Mesendoderm (in vitro differentiated cells): ENCODE data around the gene SECTM1.
A peak's percentile ranks its signal among the peaks of the same experiment; 100 is the strongest.

Experiments
- DNase-seq: peaks from one replicate; pipeline ENCODE4 v3.0.0; 2013
- H2AK5ac ChIP-seq: 2 replicates; pipeline ENCODE4 v1.6.1; 2013; ENCODE audit warnings: low read length, inconsistent platforms
- H2BK120ac ChIP-seq: 2 replicates; pipeline ENCODE4 v1.6.1; 2013; ENCODE audit warnings: low read depth, mild to moderate bottlenecking, low read length, moderate library complexity, mixed read lengths
- H2BK15ac ChIP-seq: replicated peaks from 2 replicates; pipeline ENCODE4 v1.6.1; 2013; ENCODE audit warnings: low read depth, mild to moderate bottlenecking, moderate library complexity
- H2BK5ac ChIP-seq: 2 replicates; pipeline ENCODE4 v1.6.1; 2013; ENCODE audit warnings: low read length, inconsistent platforms
- H3K18ac ChIP-seq: 2 replicates; pipeline ENCODE4 v1.6.1; 2013; ENCODE audit warnings: mild to moderate bottlenecking, low read length, mixed read lengths
- H3K23ac ChIP-seq: one replicate; pipeline ENCODE4 v1.6.1; 2013; ENCODE audit warnings: low read length
- H3K27ac ChIP-seq: 2 replicates; pipeline ENCODE4 v1.5.1; 2013; ENCODE audit warnings: low read depth, mild to moderate bottlenecking, inconsistent platforms, low read length, moderate library complexity
- H3K27me3 ChIP-seq: 2 replicates; pipeline ENCODE4 v1.6.1; 2013; ENCODE audit warnings: low read length, control low read depth, mild to moderate bottlenecking, inconsistent platforms; ENCODE audit not compliant: insufficient read depth, poor library complexity
- H3K36me3 ChIP-seq: 2 replicates; pipeline ENCODE4 v1.6.1; 2013; ENCODE audit warnings: low read length, inconsistent platforms; ENCODE audit not compliant: control insufficient read depth, insufficient read depth
- H3K4ac ChIP-seq: one replicate; pipeline ENCODE4 v1.6.1; 2013; ENCODE audit warnings: low read depth, mild to moderate bottlenecking, low read length, moderate library complexity
- H3K4me1 ChIP-seq: 2 replicates; pipeline ENCODE4 v1.6.1; 2013; ENCODE audit warnings: low read depth, low read length, inconsistent platforms; ENCODE audit not compliant: control insufficient read depth
- H3K4me2 ChIP-seq: 2 replicates; pipeline ENCODE4 v1.6.1; 2013; ENCODE audit warnings: low read length
- H3K4me3 ChIP-seq: 2 replicates; pipeline ENCODE4 v1.5.1; 2013; ENCODE audit warnings: mild to moderate bottlenecking, low read length
- H3K56ac ChIP-seq: one replicate; pipeline ENCODE4 v1.6.1; 2013; ENCODE audit warnings: low read length
- H3K79me1 ChIP-seq: 2 replicates; pipeline ENCODE4 v1.6.1; 2013; ENCODE audit warnings: low read length, inconsistent platforms
- H3K79me2 ChIP-seq: 2 replicates; pipeline ENCODE4 v1.6.1; 2013; ENCODE audit warnings: mild to moderate bottlenecking, low read length; ENCODE audit not compliant: control insufficient read depth, insufficient read depth
- H3K9ac ChIP-seq: 2 replicates; pipeline ENCODE4 v1.6.1; 2013; ENCODE audit warnings: low read length, inconsistent platforms
- H4K5ac ChIP-seq: one replicate; pipeline ENCODE4 v1.6.1; 2013; ENCODE audit warnings: low read length
- H4K8ac ChIP-seq: one replicate; pipeline ENCODE4 v1.6.1; 2013; ENCODE audit warnings: low read depth, mild to moderate bottlenecking, control low read depth, low read length, moderate library complexity
- WGBS: extraction: QIAGEN DNeasy Blood & Tissue Kit; methylation state at CpG from one replicate; pipeline ENCODE4 v1.1.7; 2013; ENCODE audit warnings: low lambda C conversion rate, missing lambda C conversion rate; ENCODE audit not compliant: insufficient coverage; ENCODE audit errors: extremely low coverage; 5-methylcytosine and 5-hydroxymethylcytosine counted together

Gene SECTM1

GRCh38 chr17:82302991-82303943, 30.3 kb downstream of the SECTM1 start:
- H2BK5ac ChIP-seq = no peak overlapping the region
- no peaks in the 10 kb centered on the region for H3K36me3 ChIP-seq
- H3K27me3 ChIP-seq = no peaks in the 10 kb centered on the region
- H3K9ac ChIP-seq = no peak overlapping the region
- no peaks in the 10 kb centered on the region for H3K79me2 ChIP-seq
- H2AK5ac ChIP-seq = no peak overlapping the region
- no peak overlapping the region for H4K8ac ChIP-seq
- no peak overlapping the region for H3K4me3 ChIP-seq
- no CpG with 5 or more reads among the region's 35 CpGs for WGBS
- no peak overlapping the region for H3K4ac ChIP-seq
- H3K56ac ChIP-seq = no peak overlapping the region
- no peaks in the 10 kb centered on the region for H3K4me1 ChIP-seq
- no peaks in the 10 kb centered on the region for H3K79me1 ChIP-seq
- no peak overlapping the region for H3K23ac ChIP-seq
- H2BK15ac ChIP-seq = no peak overlapping the region
- no peak overlapping the region for H2BK120ac ChIP-seq
- no peak overlapping the region for H3K4me2 ChIP-seq
- no peak overlapping the region for H3K27ac ChIP-seq
- DNase-seq = no peak
- H4K5ac ChIP-seq = no peak overlapping the region
- no peak overlapping the region for H3K18ac ChIP-seq

- no CpG with 5 or more reads among the region's 15 CpGs for WGBS
- Histone ChIP-seq H2BK15ac (no peak overlapping the region), H3K4me1 (no peaks in the 10 kb centered on the region), H3K4me3 (no peak overlapping the region), H3K79me2 (no peaks in the 10 kb centered on the region), H3K27me3 (no peaks in the 10 kb centered on the region), H4K5ac (no peak overlapping the region), H3K23ac (no peak overlapping the region), H3K36me3 (no peaks in the 10 kb centered on the region), H4K8ac (no peak overlapping the region), H3K27ac (no peak overlapping the region), H3K79me1 (no peaks in the 10 kb centered on the region), H3K4me2 (no peak overlapping the region), H3K56ac (no peak overlapping the region), H3K18ac (no peak overlapping the region), H2AK5ac (no peak overlapping the region), H2BK120ac (no peak overlapping the region), H3K4ac (no peak overlapping the region), H2BK5ac (no peak overlapping the region), H3K9ac (no peak overlapping the region)
- DNase-seq = no peak
Measured at GRCh38 chr17:82302568-82302963, 31.0 kb downstream of the SECTM1 start.

- WGBS = no CpG with 5 or more reads among the region's 23 CpGs
- H3K27me3 ChIP-seq = no peaks in the 10 kb centered on the region
- no peak overlapping the region for H3K56ac ChIP-seq
- H4K8ac ChIP-seq = no peak overlapping the region
- no peaks in the 10 kb centered on the region for H3K79me2 ChIP-seq
- H2BK120ac ChIP-seq = no peak overlapping the region
- no peak overlapping the region for H3K4me2 ChIP-seq
- H3K9ac ChIP-seq = no peak overlapping the region
- H3K4me1 ChIP-seq = no peaks in the 10 kb centered on the region
- H2BK15ac ChIP-seq = no peak overlapping the region
- no peak overlapping the region for H3K18ac ChIP-seq
- H3K4ac ChIP-seq = no peak overlapping the region
- no peaks in the 10 kb centered on the region for H3K79me1 ChIP-seq
- H4K5ac ChIP-seq = no peak overlapping the region
- no peak overlapping the region for H3K27ac ChIP-seq
- no peak overlapping the region for H3K4me3 ChIP-seq
- no peaks in the 10 kb centered on the region for H3K36me3 ChIP-seq
- H2BK5ac ChIP-seq = no peak overlapping the region
- no peak overlapping the region for H2AK5ac ChIP-seq
- no peak overlapping the region for H3K23ac ChIP-seq
- no peak for DNase-seq
Measured at GRCh38 chr17:82301916-82302567, 31.5 kb downstream of the SECTM1 start.

GRCh38 chr17:82301300-82301915, 32.2 kb downstream of the SECTM1 start:
- DNase-seq = no peak
- H3K23ac ChIP-seq = no peak overlapping the region
- WGBS = no CpG with 5 or more reads among the region's 12 CpGs
- H4K5ac ChIP-seq = no peak overlapping the region
- H3K27me3 ChIP-seq = no peaks in the 10 kb centered on the region
- H3K4ac ChIP-seq = no peak overlapping the region
- no peak overlapping the region for H3K18ac ChIP-seq
- no peaks in the 10 kb centered on the region for H3K79me2 ChIP-seq
- no peaks in the 10 kb centered on the region for H3K79me1 ChIP-seq
- no peak overlapping the region for H2BK120ac ChIP-seq
- H3K9ac ChIP-seq = no peak overlapping the region
- H2BK5ac ChIP-seq = no peak overlapping the region
- H2BK15ac ChIP-seq = no peak overlapping the region
- H3K27ac ChIP-seq = no peak overlapping the region
- H4K8ac ChIP-seq = no peak overlapping the region
- H3K4me2 ChIP-seq = no peak overlapping the region
- H3K56ac ChIP-seq = no peak overlapping the region
- no peaks in the 10 kb centered on the region for H3K4me1 ChIP-seq
- no peak overlapping the region for H2AK5ac ChIP-seq
- H3K36me3 ChIP-seq = no peaks in the 10 kb centered on the region
- no peak overlapping the region for H3K4me3 ChIP-seq

- Histone ChIP-seq H3K56ac (no peak overlapping the region), H2BK120ac (no peak overlapping the region), H3K27ac (no peak overlapping the region), H3K36me3 (no peaks in the 10 kb centered on the region), H2BK5ac (no peak overlapping the region), H4K5ac (no peak overlapping the region), H3K79me2 (no peaks in the 10 kb centered on the region), H3K27me3 (no peaks in the 10 kb centered on the region), H3K4me3 (no peak overlapping the region), H4K8ac (no peak overlapping the region), H3K79me1 (no peaks in the 10 kb centered on the region), H3K9ac (no peak overlapping the region), H3K4ac (no peak overlapping the region), H2AK5ac (no peak overlapping the region), H3K4me2 (no peak overlapping the region), H3K23ac (no peak overlapping the region), H3K18ac (no peak overlapping the region), H3K4me1 (no peaks in the 10 kb centered on the region), H2BK15ac (no peak overlapping the region)
- DNase-seq = peak; percentile 35
- WGBS = no CpG with 5 or more reads among the region's 21 CpGs
Measured at GRCh38 chr17:82300707-82301270, 32.8 kb downstream of the SECTM1 start.
